GM18526 (cell line): ENCODE data around the gene TTC1.
A peak's percentile ranks its signal among the peaks of the same experiment; 100 is the strongest.

Source experiments
- POLR2A ChIP-seq: IDR thresholded peaks from 3 replicates; pipeline ENCODE4 v1.6.1; 2011; ENCODE audit not compliant: insufficient read length; ENCODE audit errors: extremely low read depth

Gene TTC1

DNA sequence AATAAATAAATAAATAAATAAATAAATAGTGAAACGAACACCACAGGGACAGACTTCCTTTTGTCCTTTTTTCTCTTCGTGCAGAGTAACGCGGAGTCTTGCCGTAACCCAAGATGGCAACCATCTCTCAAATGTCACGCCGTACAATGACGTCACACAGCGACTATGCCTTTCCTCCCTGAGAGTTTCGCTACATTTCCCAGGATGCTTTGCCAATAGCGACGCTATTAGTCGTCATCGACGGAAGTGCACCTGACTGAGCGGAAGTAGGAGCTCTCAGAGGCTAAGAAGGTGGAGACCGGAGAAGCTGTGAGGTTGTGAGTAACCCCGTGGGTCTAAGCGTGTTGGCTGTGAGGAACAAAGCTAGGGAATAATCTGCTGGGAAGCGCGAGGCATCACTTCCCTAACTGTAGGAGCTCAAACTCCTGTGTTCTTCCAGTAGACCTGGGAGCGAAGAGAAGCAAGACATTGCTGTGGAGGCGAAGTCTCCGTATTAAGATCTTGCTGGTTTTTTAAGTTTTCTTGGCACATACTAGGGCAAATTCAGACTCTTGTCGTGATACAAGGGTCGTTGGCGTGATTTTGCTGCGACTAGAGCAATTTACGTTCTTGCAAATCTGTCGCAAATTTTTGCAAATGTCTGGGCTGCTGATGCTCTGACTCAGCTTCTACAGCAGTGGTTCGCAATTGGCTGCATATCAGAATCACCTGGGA is at the start of gene TTC1:
Gene TTC1 (plus strand): TSS at position 263 of the 714 bp plus-strand sequence. CDS start 1,390 bp downstream, outside the sequence.
- TF ChIP-seq POLR2A: peak; percentile 90

DNA sequence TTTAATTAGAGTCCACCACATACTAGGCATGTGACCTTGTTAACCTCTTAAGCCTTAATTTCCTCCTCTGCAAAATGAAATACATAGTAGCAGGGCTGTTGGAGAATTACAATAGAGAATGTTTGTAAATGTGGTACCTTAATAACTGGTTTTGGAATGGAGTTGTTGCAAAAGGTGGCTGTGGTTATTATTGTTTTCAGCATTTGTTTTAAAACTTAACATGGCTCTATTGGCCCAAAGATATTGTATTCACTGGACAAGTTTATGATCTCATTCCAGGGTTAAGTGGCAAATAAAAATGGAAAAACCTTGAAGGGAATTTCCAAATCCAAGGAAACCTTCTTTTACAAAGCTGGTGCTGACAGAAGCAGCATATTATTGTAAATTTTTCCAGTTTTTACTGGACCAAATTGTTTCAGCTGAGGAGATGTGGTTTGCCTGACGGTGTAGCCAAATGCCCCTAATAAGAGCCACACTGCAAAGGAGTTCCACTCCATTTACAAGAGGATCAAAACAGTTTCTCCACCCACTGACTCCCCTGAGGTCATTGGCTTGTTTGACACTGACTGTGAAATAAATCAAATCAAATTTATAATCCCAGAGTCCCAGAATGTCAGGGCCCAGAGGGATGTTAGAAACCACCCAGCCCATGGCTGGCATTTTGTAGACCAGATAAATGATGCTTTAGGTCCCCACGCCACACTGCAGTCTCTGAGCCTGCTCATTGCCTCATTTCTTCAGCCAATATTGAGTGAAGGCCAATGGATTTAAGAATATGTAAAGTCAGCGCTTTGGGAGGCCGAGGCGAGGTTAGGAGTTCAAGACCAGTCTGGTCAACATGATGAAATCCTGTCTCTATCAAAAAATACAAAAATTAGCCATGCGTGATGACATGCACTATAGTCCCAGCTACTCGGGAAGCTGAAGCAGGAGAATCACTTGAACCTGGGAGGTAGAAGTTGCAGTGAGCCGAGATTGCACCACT is 47.5 kb upstream of the TTC1 start:
- TF ChIP-seq POLR2A: no peak

GRCh38 chr5:159962214-159962613 is 46.7 kb upstream of the TTC1 start:
- no peak for TF ChIP-seq POLR2A

DNA sequence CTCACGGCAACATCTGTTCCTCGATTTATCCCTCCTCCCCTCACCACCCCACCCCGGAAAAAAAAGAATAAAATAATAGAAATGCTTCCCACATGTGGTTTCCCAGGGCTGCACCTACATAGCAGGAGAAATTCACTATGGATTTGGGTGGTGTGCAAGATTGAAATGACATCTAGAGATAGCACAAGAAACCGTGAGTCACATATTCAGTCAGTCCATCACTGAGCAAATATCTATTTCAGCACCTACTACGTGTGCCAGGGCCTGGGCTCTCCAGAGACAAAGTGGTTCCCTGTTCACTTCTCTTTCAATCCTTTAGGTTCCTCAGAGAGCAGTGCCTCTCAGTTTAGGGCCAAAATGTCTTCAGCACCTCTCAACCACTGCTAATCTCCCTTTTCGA is 45.0 kb upstream of the TTC1 start:
- no peak for TF ChIP-seq POLR2A

DNA sequence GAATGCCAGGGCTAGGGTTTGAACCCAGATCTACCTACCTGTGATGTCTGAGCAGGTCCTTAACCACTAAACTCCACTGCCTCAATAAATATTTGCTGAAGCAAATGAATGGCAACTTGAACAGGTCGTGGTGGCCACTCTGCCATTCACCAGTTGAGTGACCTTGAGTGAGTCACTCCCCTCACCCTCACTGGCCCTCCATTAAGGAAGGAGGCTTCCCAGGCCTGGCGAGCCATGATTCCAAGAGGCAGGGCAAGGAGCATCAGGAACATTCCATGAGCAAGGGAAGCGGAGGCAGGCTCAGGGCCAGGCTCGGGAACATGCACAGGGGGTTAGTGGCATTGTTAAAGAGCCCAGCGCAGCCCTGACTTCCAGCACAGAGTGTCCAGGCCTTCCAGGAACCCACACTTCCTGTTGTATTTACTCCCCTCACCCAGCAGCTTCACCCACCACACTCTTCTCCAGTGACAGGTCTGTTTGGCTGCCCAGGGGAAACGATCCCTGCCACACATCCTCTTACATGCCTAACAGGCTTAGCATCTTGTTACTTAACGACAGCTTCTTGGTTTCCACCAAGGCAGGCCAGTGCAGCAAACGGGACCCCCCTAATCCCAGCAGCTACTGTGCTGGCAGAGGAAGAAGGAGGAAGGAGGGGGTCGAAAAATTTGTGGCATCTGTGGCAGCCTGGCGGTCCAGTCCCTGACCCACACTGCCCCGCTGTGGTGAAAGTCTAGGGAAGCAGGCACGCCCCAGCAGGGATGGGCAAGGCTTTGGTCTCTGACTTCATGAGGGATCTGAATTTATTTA is 43.7 kb upstream of the TTC1 start:
- no peak for TF ChIP-seq POLR2A

DNA sequence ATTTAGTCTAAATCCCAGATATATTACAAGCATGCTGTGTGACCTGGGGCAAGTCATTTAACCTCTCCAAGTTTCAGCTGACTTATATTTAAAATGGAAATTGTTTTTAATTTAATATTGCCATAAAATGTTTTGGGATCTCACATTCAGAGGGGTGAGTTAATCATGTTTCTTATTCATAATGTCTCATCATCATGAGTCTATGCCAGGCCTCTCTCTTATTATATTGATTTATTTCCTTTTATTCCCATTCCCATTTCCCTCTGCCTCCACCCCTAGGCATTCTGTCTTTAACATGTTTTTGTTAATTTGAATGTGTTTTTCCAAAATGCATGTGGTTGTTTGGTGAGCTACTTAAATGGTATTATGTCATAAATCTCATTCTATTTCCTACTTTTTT is 39.0 kb upstream of the TTC1 start:
- TF ChIP-seq POLR2A: no peak

DNA sequence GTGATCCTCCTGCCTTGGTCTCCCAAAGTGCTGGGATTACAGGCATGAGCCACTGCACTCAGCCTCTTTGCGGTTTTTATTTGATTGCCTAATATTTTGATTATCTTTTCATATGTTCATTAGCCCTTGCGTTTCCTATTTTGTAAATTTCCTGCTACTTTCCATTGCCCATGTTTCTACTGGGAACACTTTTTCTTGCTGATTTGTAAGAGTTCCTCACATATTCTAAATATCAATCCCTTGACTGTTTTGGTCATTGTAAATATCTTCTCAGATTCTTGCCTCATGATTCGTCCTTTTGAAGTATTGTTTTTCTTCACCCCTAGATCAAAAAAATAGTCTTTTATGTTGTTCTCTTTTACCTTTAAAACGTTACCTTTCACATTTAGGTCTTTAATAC is 37.9 kb upstream of the TTC1 start:
- no peak for TF ChIP-seq POLR2A

- no peak for TF ChIP-seq POLR2A
These were observed 37.4 kb upstream of the TTC1 start for GRCh38 chr5:159971514-159971913.

DNA sequence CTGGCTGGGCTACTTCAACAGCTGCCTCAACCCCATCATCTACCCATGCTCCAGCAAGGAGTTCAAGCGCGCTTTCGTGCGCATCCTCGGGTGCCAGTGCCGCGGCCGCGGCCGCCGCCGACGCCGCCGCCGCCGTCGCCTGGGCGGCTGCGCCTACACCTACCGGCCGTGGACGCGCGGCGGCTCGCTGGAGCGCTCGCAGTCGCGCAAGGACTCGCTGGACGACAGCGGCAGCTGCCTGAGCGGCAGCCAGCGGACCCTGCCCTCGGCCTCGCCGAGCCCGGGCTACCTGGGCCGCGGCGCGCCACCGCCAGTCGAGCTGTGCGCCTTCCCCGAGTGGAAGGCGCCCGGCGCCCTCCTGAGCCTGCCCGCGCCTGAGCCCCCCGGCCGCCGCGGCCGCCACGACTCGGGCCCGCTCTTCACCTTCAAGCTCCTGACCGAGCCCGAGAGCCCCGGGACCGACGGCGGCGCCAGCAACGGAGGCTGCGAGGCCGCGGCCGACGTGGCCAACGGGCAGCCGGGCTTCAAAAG is 36.9 kb upstream of the TTC1 start:
- TF ChIP-seq POLR2A: no peak

- no peak for TF ChIP-seq POLR2A
These were observed 36.2 kb upstream of the TTC1 start for GRCh38 chr5:159972538-159973362.

DNA sequence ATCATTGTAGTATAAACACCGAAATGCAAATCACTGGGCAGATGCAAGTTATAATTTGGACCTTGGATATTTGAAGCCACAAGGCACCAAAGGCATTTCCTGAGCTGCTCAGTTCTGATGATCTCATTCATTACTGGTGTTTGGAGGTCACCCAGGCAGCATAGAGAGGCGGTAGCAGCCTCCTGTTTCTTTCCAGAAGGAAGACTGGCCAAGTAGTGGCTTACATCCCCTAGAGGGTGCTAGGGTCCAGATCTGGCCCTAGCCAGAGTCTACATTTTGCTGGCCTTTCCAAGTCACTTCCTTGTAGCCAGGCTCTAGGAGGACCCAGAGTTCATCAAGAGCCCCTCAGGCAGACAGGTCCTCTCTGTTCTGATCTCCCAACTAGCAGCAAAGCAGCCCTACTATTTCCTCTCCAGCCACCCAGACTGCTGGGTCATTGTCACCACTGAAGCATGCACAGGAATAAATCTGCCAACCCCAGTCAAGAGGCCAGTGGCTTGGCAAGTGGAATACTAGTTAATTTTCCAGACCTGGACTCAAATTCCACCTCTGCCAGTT is 33.4 kb upstream of the TTC1 start:
- no peak for TF ChIP-seq POLR2A

GRCh38 chr5:159976921-159977320 is 32.0 kb upstream of the TTC1 start:
- no peak for TF ChIP-seq POLR2A

DNA sequence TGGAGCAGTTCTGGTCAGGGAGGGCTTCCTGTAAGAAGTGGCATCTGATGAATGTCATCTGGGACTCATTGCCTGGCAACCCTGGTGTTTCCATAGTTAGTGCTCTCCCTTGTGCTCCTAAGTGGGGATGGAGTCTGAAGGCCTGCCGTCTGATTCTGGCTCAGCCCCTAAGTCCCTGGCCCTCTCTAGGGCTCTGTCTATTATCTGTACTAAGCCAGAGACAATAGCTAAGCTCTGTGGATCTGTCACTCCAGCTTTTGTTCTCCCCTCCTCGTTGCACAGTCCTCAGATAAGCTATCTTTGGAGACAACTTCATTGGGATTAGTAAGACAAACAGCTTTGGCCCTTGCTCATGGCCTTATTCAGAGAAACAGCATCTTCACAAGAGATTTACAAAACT is 30.6 kb upstream of the TTC1 start:
- TF ChIP-seq POLR2A: no peak

DNA sequence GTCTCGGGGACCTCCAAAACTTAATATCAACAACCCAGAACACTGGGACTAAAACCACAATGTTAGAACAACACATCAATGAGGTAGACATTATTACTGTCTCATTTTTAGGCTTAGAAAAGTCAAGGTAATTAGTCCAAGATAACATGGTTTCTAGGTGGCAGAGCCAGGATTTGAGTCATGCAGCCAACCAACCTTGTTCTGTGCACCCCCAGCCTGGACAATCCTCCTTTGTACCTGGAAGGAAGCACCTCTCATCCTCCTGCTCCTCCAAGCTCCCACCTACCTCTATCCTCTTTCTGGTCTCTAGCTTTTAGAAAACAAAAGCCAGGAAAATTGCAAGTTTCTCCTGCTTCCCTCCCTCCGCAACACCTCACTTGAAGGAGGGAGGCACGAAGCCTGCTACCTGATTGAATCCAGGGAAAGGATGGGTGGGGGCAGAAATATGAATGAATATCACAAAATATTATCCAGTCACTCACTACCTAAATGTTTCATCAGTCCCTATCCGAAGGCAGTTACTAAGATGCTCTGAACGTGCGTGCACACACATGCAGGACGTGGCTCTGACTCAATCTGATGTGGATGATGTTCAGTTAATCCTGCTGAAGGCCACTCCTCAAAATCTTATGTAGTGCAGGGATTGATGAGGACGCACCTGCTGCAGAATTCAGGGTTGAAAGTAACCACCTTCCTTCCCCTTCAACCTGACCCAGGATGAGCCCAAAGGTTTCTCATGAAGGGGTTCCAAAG is 26.3 kb upstream of the TTC1 start:
- no peak for TF ChIP-seq POLR2A
